ENCODE results near the gene AGBL1.

DNA sequence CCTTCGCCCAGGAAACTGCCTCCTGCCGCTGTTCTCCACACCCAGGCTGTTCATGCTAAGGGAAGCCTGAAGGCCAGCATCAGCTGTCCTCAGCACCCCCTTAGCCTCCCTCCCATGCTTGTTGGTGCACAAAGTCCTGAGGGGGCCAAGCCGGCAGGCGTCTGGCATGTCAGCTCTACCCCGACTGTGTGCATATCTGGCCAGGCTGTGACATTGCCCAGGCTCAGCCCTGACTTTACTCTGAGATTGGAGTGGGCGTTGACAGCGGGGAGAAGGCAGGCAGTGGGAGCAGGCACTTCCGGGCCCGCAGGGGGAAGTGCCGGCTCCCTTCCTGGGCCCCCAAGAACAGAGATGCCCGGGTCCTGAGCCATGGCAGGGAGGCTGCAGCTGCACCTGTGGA is 492.2 kb downstream of the AGBL1 start:
- TF ChIP-seq, protein P1, sequence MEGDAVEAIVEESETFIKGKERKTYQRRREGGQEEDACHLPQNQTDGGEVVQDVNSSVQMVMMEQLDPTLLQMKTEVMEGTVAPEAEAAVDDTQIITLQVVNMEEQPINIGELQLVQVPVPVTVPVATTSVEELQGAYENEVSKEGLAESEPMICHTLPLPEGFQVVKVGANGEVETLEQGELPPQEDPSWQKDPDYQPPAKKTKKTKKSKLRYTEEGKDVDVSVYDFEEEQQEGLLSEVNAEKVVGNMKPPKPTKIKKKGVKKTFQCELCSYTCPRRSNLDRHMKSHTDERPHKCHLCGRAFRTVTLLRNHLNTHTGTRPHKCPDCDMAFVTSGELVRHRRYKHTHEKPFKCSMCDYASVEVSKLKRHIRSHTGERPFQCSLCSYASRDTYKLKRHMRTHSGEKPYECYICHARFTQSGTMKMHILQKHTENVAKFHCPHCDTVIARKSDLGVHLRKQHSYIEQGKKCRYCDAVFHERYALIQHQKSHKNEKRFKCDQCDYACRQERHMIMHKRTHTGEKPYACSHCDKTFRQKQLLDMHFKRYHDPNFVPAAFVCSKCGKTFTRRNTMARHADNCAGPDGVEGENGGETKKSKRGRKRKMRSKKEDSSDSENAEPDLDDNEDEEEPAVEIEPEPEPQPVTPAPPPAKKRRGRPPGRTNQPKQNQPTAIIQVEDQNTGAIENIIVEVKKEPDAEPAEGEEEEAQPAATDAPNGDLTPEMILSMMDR (IDR thresholded peaks at IDR 0.05): no peak
- no peak for TF ChIP-seq EZH2 (IDR thresholded peaks at IDR 0.05; ENCODE audit: borderline replicate concordance, insufficient read depth, low read depth, low read length, poor library complexity, severe bottlenecking)

Data from B cell (primary cell).